HG02870 (cell line): ENCODE data around the gene EGF.
"Not testable (repeated sequence)": the region's sequence is repeated elsewhere in the genome, so short reads cannot be mapped to it uniquely, and the experiment has no call there.

Experiments used
- ATAC-seq: cut with Tn5 transposase; IDR thresholded peaks from one replicate; pipeline ENCODE4 v1.9.1; 2021; ENCODE audit warnings: mild to moderate bottlenecking, moderate library complexity; ENCODE audit not compliant: unreplicated experiment

EGF gene

DNA sequence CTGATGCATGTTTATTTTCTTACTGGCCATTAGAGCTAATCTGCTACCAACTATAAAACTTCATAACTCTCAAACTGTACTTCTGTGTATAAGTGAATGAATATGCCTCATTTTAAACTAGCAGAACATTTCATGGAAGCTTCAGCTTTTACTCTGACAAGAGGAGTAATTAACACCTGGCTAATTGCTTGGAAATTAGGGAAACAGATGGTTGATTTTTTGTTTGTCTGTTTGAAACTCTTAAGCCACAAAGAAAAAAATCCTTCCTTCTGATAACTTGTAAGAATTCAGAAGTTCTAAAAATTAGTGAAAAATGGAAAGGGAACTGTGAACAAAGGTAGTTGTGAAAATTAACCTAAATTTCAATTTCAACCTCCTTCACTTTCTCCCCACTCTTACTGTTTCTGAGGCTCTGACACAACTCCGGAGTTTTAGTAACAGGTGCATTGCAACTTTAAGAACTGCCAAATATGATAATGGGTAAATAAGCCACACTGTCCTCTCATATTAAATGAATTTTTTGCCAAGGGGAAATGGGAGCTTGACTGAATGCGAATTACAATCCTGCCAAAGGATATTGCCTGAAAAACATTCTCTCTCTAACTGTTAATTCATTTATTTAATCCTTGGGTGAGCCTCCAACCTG is 1.0 kb downstream of the EGF start:
- ATAC-seq: no peak

DNA sequence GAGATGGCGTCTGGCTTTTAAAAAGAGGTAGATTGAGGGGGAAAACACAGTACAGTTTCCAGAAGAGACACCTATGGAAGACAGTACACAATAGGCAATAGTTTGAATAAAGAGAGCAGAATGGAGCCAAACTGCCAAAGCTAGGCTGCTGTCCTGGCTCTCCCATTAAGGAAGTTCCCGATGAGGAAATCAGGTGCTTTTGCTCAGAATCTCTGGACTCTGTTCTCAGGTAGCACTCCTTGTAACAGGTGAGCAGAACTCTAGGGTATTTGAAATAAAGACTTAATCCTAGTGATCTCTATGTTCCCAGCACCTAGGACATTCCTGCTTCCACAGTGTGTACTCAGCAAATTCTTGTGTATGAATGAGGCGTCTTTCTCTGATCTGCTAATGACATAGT is 1.6 kb downstream of the EGF start:
- no peak for ATAC-seq

DNA sequence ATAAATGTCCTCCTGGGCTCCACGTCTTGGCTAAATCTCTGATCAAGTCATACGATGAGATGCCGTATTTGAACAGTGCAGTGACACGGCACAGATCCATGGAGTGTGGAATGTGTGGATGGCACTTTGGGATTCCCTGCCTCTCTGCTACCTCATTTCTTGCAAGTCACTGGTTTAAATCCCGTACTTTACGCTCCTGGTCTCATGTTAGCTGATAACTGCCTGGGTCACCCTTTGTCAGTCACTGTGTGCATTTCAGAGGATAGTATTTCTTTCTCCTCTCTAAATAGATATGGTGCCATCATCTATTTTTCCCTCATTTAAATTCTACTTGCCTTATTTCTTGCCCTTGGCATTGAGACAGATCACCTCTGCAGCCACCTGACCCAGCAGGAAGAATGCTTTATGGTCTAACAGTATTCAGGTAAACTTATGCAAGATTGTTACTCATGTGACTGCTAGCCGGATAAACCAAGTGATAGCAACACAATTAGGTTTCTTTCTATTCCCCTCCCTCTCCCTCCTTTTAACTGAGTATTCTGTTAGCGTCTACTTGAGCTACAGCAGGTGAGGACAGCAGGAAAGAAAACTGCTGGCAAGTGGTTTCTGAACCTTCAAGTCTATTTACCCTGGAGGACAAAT is 2.8 kb downstream of the EGF start:
- no peak for ATAC-seq

- ATAC-seq: peak; percentile 76
These were observed 3.3 kb downstream of the EGF start for GRCh38 chr4:109916027-109916409.

DNA sequence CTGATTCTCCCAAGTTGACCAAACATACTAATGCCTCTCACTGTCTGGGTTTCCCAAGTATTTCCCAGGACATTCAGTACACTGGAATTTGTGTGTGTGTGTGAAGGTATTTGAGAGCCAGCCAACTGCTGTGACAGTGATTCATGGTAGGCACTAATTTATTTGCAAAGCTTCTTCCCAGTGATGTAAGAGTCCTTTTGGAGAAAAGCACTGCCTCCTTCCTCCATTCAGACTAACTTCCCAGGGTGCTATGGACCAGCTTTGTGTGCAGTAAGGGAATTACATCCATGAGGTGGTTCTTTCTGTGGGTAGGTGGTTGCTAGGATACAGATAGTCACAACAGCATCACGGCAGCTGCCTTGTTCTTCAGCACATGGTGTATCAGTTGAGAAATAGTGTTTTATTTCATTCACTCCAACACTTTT is 8.7 kb downstream of the EGF start:
- no peak for ATAC-seq

- ATAC-seq: no peak
These were observed 12.7 kb downstream of the EGF start for GRCh38 chr4:109925396-109925795.

GRCh38 chr4:109928327-109929045 is 15.8 kb downstream of the EGF start:
- no peak for ATAC-seq

DNA sequence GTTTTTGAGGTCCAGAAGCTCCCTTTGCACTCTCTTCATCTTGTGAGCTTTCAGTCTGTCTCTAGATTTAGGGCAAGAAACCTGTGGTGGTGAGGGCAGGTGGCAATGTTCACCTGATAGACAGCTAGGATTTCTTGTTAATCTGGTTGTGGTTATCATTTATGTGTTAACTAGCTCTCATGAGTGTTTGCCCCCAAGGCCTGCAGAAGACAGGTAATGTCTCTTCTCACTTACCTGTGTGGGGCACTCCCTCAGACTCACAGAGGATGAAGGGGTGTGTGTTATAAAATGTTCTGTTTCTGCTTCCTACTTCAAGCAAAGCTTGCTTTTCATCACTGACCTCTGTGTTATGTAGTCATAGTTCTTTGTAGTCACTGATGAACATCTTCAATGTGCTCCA is 17.8 kb downstream of the EGF start:
- no peak for ATAC-seq

GRCh38 chr4:109930872-109931271 is 18.2 kb downstream of the EGF start:
- ATAC-seq: no peak

- ATAC-seq: no peak
These were observed 18.6 kb downstream of the EGF start for GRCh38 chr4:109931318-109931717.

DNA sequence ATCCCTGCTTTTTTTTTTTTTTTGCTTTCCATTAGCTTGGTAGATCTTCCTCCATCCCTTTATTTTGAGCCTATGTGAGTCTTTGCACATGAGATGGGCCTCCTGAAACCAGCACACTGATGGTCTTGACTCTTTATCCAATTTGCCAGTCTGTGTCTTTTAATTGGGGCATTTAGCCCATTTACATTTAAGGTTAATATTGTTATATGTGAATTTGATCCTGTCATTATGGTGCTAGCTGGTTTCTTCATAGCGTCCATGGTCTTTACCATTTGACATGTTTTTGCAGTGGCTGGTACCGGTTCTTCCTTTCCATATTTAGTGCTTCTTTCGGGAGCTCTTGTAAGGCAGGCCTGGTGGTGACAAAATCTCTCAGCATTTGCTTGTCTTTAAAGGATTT is 24.7 kb downstream of the EGF start:
- not testable (repeated sequence) for ATAC-seq

DNA sequence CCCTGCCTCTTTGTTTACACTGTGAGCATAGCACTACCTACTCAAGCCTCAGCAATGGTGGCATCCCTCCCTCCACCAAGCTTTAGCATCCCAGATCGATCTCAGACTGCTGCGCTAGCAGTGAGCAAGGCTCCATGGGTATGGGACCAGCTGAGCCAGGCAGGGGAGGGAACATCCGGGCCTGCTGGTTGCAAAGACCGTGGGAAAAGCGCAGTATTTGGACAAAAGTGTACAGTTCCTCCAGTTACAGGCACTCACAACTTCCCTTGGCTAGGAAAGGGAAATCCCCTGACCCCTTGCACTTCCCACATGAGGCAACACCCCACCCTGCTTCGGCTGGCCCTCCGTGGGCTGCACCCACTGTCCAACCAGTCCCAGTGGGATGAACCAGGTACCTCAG is 26.5 kb downstream of the EGF start:
- no peak for ATAC-seq

DNA sequence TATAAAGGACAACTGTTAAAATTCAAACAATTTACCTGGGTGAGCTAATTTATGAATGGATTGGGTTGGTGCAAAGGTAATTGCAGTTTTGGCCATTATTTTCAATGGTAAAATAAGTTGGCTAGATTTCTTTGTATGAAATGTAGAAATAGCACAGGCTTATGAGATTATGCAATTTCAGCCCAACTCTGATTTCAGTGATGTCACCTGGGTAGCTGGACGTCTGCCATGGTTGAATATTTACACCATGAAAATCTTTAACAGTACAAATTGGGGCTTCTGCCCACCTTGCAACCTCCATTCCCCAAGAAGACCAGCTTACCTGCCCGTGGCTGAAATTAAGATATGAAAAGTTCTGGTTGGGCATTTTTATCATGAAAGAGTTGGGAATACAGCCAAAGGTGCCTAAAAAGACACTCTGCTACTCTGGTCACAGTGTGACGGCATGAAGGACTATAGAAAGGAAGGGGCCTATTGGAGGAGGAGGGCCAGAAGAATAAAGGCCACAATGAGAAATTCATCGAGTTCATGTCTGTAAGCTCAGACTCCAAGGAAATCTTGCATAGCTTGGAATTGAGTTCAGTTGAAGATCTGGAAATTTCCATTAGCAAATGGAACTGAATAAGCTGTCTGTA is 29.7 kb downstream of the EGF start:
- no peak for ATAC-seq

DNA sequence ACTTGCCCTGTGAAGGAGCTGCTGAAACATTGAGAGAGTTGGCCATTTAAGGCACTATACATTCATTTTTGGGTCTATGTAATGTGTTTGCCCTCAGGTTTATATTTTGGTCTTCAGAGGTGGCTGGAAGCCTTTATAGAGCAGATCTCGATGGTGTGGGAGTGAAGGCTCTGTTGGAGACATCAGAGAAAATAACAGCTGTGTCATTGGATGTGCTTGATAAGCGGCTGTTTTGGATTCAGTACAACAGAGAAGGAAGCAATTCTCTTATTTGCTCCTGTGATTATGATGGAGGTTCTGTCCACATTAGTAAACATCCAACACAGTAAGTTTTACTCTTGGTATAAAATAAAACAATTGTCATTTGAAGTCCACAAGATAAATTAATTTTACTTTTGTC is 31.1 kb downstream of the EGF start:
- ATAC-seq: no peak

DNA sequence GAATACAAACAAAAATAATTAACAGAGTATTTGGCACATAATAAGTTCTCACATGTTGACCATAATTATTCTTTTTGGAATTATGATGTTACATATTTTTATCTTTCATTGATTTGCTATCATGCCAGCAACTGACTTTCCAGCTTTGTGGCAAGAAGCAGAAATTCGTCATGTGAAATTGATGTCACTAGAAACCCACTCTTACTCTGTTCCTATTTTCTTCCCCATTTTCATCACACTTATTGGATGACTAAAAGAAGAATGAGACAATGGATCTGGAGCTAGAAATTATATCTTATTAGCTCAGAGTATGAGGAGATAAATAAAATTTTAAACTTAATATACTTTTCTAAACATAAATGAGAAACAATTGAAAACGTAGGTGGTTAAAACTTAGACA is 31.9 kb downstream of the EGF start:
- ATAC-seq: no peak

GRCh38 chr4:109945056-109945455 is 32.4 kb downstream of the EGF start:
- no peak for ATAC-seq

- no peak for ATAC-seq
These were observed 33.4 kb downstream of the EGF start for GRCh38 chr4:109946120-109946519.

GRCh38 chr4:109947457-109947856 is 34.8 kb downstream of the EGF start:
- no peak for ATAC-seq

DNA sequence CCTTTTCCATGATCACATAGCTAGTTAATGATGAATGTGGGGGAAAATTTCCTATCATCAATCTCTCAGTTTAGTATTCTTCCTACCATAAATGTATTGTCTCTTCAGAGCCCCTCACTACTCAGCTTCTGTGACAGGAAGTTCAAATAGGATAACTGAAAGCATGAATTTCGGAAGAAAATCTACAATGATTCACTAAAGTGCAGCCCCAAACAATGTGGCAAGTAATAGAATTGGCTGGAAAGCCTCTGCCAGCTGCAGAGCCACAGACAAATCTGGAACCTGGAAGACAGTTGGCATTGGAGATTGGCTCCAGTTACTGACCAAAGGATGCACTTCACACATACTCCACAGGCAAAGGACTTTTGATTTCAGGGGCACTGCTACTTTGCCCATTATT is 35.2 kb downstream of the EGF start:
- ATAC-seq: no peak

DNA sequence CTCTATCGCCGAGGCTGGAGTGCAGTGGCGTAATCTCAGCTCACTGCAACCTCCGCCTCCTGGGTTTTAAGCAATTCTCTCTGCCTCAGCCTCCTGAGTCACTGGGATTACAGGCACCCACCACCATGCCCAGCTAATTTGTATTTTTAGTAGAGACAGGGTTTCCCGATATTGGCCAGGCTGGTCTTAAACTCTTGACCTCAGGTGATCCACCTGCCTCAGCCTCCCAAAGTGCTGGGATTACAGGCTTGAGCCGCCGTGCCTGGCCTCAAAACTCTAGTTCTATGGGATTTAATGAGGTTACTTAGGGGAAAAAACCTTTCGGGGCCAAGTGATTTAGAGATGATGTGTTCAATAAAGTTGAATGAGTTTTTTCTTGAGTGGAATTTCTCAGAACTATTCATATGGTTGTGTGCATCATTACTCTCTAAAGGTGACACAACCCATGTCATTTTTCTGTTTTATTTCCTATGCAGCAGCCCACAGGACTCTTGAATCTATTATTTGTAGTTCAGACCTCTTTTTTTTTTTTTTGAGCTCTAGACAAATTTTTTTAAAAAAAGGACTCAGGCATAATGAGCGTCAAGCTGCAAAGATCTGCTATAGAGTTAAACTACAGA is 36.5 kb downstream of the EGF start:
- not testable (repeated sequence) for ATAC-seq

DNA sequence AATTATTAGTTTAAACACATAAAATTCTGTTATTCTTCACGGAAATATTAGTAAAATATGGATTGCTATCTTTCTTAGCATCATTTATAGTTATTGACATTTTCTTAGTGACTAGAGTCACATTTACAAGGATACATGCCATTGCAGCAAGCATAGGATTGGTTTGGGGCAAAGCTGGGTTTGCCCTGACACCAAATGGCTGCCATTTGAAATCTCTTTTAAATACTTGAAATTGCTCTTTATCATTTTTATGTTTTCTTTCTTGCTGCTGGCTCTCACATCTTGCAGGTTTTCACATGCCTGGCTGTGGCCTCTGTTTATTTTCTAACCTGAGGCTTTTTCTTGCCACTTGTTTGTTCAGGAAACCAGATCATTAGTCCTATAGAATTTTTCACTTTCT is 39.9 kb downstream of the EGF start:
- ATAC-seq: no peak
